HG02943 (cell line): Measurements from ENCODE around the gene SKI.

Source experiments
- ATAC-seq: cut with Tn5 transposase; IDR thresholded peaks from one replicate; pipeline ENCODE4 v1.9.1; 2021; ENCODE audit warnings: mild to moderate bottlenecking, low read depth, moderate library complexity; ENCODE audit not compliant: unreplicated experiment

SKI gene

DNA sequence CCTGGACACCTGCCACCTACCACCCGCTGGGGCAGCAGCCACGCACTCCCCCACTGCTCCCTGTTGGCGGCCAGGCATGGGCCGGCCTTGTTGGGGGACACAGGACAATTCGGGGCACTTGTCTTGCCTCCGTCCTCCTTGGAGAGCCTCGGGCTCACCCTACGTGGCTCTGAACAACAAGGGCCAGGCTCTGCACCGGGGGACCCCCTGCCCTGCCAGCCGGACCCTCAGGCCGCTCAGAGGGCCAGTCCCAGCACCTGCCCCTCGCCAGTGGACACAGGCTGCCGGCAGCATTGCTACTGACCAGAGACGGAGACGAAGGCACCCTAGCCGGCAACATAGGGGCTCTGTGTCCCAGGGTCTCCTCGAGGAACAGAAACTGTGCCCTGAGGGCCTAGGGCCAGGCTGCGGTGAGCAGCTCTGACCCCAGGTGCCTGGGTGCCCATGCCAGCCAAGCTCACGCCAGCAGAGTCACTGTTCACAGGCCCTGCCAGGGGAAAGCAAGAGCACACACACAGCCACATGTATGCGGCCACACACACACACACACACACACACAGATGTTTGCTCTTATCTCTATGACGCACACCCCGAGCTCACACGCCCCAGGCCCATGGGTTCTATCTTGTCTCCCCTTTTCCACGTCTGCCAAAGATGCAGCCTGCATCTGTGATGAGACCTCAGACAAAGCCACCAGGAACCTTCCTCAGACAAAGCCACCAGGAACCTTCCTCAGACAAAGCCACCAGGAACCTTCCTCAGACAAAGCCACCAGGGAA lies 117.4 kb downstream of the SKI start:
- ATAC-seq: no peak

DNA sequence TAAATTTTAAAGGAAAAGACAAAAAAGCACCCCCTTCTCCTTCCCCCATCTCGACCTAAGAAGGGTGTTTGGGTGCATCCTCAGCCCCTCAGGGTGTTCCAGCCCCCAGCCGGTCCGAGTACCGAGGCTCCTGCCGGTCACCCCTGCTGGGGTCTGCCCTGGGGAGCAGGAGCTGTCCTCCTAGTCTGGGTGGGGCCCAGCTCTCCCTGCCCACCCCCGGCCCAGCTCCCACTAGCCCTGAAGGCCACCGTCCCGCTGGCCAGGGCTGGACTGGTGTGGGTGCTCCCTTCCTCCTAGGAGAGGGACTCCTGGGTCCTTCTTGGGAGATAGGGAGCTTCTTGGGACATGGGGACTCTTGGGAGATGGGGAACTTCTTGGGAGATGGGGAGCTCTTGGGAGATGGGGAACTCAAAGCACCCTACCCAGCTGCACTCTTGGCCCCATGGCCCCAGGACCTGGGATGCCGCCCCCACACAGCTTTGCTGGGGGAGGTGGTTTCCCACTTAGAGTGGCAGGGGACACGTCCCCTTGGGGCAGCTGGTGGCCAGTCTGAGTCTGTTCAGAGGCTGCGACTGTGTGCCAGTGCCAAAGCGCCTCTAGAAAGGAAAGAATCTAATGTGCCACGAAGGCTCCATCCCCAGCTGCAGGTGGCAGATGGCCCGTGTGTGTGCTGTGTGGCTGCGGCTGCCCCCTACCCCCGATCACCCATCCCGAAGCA lies 118.7 kb downstream of the SKI start:
- ATAC-seq: no peak

DNA sequence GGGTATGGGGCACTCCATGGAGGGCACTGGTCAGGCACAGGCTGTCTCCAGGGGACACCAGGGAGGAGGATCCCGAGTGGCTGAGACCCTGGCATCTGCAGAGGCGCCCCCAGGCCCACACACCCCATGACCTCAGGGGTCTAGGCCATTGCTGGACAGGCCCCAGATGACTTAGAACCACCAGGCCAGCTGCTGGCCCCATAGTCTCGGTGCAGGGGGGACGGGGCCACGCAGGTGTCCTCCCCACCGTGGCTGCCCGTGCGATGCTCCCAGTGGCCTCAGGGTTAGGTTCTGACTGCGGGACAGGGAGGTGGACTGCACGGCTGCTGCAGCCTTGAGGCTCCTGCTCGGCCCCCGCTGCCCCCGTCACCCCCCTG lies 119.3 kb downstream of the SKI start:
- no peak for ATAC-seq

DNA sequence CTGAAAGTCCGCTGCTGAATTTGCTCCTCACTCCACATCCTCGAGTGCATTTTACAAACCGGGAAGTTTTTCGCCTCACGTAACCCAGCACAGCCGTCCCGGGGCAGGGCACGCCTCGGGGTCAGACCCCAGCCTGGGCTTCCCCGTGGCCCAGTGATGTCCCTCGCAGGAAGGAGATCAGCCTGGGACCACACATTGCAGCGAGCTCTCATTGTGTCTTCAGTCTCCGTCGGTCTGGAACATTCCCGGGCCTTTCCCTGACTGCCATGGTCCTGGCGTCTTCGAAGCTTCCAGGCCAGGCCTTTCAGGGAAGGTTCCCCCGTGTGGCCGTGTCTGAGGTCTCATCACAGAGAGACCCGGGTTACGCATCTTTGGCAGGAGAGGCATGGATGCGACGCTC lies 119.8 kb downstream of the SKI start:
- ATAC-seq: no peak

DNA sequence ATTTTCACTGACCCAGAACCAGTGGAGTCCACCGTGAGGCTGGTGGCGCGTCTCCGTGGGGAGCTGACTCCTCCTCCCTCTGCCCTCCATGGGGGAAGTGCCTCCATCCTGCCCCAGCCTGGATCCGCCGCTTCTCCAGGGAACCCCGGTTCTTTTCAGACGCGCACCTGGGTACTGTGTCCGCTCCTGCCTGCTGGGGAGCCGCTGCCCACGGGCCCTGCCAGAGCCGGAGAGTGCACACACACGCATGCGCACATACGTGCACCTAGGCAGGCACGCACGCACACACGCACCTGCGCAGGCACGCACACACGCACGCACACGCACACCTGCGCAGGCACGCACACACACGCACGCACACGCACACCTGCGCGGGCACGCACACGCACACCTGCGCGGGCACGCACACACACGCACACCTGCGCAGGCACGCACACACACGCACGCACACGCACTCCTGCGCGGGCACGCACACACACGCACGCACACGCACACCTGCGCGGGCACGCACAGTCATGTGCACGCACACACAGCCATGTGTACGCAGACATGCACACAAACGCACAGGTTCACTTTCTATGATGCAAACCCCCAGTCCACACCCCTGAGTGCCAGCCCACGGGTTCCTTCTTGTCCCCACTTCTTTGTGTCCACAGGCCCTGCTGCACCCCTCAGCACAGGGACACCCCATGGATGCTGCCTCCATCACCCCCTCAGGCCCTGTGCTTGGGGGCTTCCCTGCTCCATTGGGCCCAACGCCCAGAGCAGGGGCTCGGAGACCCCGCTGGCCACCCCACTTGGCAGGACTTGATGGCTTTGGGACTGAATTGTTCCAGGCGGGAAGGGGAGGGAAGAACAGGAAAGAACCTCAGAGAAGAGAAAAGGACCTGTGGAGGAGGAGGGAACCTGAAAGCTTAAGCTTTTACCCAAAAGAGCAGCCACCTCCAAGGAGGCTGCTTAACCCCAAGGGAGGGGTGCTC lies 120.5 kb downstream of the SKI start:
- ATAC-seq: no peak

DNA sequence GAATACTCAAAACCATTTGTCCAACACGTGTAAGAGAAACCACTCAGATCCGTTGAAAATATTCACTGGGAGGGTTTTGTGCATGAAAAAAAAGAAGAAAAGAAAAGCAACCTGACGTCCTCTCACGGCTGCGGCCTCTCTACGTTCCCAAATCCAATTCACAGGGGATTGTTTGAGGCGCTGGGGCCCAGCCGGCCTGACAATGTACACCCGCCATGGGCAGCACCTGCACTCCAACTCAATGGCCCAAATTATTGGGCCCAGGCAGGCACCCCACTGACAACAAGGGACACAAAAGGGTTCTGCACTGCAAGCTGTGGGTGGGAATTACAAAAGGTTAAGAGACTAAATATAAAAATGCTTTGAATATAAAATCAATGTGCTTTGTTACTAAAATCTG lies 121.7 kb downstream of the SKI start:
- ATAC-seq: no peak

DNA sequence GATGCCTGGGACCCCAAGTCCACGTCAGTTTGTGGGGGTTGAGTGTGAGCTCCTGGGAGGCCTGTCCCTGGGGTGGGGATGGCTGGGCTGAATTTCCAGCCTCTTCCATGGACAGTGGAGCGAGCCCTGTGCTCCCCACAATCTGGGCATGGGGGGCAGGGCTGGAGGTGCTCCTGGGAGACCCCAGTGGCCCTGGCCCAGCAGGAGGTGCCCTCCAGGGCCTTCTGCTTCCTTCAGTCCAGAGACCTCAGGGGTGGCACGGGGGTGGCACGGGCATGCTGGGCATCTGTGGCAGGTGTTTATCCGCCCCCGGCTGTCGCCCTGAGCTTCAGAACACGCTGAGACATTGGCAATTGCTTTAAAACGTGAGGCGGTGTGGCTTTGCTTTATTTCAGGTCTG lies 122.4 kb downstream of the SKI start:
- ATAC-seq: no peak

DNA sequence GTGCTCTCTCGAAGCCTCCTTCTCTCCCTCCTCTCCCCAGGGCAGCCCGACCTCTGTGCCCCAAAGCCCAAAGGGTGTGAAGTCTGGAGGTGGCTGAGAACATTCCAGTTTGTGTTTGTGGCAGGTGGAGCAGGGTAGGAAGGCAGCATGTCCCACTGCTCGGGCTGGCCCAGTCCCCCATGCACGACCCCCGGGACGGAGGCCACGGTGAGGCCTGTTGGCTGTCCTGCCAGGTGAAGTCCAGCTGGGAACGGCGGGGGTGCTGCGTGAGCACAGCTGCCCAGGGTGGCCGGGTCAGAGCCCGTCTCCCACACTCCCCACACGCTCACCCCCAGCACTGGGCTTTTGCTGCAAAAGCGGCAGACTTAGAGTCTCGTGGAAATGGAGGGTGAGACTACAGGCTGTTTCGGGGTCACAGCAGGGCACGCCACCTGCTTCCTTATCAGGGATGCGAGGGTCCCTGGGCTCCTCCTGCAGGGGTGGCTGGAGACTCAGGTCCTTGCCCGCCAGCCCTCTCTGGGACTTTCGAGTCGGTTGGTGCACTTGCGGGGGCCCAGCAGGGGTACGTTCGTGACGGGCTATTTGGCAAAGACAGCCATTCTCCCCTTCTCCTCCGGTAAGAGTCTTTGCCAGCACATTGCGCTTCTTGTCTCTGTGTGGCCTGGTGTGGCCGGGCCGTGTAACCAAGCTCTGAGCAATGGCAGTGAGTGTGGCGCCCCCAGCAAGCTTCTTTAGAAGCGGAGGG lies 123.0 kb downstream of the SKI start:
- no peak for ATAC-seq

DNA sequence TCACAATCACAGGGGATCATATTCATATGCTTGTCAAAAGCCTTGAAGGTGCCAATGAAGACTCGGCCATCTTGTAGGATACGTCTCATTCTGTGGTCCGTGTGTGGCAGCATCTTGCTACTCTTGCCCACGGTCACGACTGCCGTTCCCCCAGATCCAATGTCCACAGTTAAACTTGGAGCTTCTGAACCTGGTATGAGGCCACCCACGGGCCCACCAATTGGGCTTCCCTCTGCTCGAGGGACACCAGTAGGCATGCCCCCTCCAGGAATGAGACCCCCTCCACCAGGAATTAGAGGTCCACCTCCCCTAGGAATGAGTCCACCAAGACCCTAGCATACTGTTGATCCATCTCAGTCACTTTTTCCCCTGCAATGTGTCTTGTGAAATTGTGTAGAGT lies 123.6 kb downstream of the SKI start:
- ATAC-seq: no peak

DNA sequence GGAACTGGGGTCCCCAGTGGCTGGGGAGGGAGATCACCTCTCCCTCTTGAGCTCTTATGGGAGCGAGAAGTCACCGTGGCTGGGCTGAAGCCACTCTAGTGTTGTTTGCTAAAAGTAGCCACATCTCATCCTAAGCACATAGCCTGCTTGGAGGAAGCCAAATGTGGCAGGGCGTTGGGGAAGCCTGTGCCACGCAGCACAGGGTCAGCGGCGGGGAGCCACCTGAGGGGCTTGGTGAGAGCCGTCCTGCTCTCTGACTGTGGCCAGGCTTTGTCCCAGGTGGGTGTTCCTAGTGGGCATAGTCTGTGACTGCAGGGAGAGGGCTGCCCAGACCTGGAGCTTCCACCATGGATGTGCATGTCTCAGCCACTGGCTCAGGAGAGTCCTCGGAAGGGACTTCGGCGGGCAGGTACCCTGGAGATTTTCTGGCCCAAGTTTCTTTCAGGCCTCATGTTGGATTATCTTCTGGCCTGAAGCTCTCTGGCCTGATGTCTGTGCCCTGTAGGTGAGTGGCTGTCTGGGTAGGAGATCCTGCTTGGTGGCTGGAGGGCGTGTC lies 124.3 kb downstream of the SKI start:
- no peak for ATAC-seq

DNA sequence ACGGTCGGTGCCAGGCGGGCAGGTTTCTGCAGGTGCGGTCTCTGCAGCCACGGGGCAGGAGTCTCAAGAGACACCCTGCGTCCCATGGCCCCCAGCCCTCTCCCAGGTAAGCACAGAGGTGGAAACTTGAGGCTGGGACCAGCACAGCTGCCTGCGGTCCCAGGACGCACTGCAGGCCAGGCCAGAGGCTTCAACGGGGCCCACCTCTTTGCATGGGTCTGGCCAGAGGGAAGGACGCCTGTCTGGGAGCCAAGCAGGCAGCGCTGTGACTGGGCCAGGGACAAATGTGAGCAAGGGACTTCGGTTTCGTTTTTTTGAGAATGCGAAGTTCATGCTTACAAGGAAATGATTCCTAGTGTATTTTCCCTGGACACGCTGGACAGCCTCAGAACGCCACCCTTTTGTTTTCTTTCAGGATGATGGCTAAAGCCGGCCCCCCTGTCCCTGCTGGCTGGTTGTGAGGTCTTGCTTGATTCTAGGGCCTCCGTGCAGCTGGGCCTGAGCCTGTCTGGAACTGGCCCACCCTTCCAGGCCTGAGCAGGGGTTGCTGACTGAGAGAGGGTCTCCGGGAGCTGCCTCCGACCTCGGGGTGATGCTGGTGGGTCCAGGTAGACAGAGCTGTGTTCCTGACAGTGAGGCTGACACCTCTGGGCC lies 124.9 kb downstream of the SKI start:
- ATAC-seq: no peak

DNA sequence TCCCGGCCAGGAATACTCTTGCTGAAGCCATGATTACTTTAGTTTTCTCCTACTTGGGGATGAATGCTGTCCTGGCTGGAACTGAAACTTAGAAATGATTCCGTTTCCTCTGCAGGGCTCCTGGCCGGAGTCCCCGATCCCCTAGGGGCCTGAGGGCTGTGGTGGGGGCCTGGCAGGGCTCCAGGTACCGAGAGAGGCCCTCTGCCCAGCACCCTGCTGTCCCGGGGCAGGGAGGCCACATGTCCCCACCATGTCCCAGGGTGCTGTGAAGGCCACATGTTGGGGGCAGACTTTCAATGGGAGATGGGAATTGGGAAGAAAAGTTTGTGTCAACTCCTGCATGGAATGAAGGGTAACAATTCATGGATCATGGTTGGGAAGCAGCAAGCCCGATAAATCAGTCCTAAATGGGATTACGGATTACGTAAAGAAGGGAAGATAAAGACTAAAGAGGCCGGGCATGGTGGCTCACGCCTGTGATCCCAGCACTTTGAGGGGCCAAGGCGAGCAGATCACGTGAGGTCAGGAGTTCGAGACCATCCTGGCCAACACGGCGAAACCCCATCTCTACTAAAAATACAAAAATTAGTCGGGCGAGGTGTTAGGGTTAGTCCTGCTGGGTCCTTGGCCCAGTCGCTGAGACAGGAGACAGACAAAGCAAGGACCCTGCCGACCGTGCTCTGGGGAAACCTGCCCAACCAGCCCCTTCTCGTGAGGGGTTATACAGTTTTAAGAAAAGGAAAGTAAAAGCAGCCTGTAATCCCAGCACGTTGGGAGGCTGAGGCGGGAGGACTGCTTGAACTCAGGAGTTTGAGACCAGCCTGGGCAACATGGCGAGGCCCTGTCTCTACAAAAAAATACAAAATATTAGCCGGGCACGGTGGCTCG lies 125.7 kb downstream of the SKI start:
- no peak for ATAC-seq

DNA sequence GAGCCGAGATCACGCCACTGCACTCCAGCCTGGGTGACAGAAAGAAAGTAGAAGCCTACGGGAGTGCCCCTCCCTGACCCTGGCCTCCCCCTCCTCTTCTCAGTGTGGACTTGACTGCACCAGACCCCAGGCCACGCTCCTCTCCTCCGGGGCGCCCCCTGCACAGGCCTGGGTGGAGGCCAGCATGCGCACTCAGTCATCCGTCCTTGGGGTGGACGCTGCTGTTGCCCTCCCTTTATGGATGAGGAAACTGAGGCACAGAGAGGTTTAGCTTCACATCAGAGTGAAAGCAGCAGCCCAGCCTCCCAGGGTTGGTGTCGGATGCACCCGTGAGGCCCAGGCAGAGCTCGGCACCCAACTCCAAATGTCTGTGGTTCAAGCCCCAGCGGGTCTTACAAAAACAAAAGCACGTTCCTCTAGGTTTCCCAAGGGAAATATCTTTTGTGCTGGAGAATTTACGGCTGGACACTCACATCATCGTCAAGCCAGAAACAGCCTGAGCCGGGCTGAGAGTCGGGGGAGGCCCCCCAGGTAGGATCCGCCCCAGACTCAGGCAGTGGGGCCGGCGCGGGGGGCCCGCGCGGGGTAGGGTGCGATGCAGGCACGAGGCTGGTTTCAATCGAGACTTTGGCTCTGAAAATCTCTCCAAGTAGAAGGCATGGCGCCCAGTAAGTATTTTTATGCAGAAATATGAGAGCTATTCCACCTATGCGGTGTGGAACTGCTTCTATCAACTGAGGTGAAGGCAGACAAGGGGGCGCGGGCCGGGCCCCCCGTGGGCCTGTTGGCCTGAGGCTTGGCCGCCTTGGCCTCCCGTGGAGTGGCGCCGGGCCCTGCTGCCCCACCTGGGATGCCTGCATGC lies 126.6 kb downstream of the SKI start:
- ATAC-seq: no peak

DNA sequence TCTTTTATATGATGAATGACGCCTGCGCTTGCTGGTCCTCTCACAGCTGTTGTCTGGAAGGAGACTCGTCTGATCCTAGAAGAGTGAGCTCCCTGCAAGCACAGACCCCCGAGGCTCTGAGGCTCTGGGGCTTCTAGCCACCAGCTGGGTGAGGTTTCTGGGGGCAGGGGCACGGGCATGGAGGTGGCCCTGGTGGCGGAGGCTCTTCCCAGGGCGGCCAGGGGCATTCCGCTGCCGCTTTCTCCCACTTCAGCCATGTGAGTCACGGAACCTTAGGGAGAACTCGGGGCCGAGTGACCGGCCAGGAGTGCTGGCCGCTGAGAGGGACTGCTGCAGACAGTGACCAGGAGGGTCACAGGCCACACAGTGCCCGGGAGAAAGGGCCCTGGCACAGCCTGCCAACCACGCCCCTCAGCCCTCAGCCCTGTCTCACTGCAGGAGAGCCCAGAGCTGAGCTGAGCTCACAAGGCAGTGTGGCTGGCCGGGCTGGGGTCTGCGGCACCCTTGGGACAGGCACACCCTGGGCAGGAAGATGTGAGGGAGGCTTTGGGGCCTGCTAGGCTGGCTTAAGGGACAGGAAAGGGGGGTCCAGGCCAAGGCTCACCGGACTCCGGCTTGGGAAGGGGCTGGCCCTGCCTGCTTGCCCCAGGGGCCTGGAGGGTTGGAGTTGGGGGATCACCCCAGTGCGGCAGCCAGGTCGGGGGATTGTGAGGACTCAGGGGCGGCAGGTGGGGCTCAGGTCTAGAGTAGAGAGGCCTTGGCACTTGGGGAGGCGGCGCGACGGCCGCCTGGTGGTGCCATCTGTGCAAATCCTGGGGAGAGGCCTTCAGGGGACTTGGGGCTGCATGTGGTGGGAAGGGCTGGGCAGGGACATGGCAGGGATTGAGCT lies 127.5 kb downstream of the SKI start:
- ATAC-seq: no peak

DNA sequence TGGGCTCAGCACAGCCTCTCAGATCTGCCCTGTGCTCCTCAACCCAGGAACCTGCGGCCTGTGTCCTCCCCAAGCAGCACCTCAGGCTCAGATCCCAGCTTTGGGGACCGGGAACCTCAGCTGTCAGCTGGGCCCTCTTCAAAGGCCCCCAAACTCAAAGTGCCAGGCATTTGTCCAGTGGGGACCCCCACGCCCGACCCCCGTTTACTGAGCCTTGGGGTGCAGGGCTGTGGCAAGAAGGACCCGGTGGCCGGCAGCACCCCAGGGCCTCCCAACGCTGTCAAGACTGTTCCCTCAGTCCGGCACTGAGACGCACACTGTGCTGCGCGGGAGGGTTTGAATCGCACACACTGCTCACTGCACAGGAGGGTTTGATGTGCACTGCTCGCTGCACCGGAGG lies 128.3 kb downstream of the SKI start:
- no peak for ATAC-seq

DNA sequence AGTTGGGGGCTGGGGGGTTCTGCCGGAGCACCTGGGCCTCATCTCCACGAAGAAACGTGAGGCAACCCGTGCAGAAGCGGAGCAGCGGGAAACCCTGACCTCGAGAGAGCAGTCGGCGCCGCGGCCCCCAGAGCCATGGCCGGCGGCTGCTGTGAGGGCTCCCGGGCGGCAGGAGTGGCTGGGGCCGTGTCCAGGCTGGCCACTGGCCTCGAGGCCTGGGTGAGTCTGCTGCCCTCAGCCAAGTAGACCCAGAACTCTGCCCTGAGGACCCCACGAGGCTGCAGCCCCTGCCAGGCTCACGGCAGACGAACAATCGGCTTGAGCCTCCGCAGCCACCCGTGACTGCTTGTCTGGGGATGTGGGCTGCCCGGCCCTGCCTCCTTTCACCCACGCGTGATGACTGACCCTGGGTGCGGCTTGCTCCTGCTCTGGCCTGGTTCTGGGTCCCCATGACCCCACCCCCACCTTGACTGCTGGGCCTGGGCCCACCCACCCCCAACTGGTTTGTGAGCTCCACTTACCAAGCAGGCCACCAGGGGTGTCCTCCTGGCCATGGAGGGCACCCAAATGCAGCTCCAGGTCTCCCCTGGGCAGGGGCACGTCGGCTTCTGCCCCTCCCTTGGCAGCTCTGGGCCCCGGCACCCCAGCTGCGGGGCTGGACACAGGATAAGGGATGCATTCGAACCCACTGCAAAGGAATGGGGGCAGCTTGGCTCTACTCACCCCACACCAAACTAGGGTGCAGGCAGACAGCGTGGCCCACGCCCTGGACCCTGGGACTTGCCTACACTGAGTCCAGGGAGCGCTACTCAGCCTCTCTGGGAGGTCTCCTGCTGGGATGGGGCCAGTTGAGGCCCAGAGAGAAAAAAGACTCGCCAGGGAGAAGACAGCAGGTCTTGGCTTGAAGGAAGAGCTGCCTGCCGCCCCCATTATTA lies 129.1 kb downstream of the SKI start:
- ATAC-seq: no peak
